Diencephalon (tissue), 1 donor: ENCODE data around the gene UBE2Q1. TPM values are rescaled to one million over a fixed set of nuclear protein-coding genes. Genes with fewer than 3 reads are reported as not detected.

Experiments
- total RNA-seq: library from RNA; depleted of rRNA; stranded (reverse); fragments of >200 nt; gene quantifications from one replicate; pipeline ENCODE4 v1.2.3, GENCODE V29; 2014

The UBE2Q1 gene
- total RNA-seq: 26.3 TPM

GRCh38 chr1:154557939-154558719, at the start of gene UBE2Q1:
UBE2Q1 (minus strand) TSS chr1:154558662; CDS start chr1:154558553, 109 bp downstream.

GRCh38 chr1:154607609-154608396, 49.3 kb upstream of the UBE2Q1 start, which contains the start of gene ADAR:
ADAR (minus strand) TSS chr1:154608186; CDS start chr1:154608006, 180 bp downstream.

GRCh38 chr1:154567386-154568156, 9.1 kb upstream of the UBE2Q1 start, which contains the start of gene CHRNB2:
CHRNB2 (plus strand) TSS chr1:154567778; CDS start chr1:154568045, 267 bp downstream.

GRCh38 chr1:154502066-154502743, 56.3 kb downstream of the UBE2Q1 start, which contains the start of the genes SHE and TDRD10:
SHE (minus strand) TSS chr1:154502412; CDS start chr1:154502026, 386 bp downstream.
TDRD10 (plus strand) TSS chr1:154502219; CDS start chr1:154506904, 4,685 bp downstream.

Other genes with a start within 250 kb of the UBE2Q1 start
- gene AQP10, start 237.6 kb downstream of the UBE2Q1 start, total RNA-seq: not detected
- gene ATP8B2, start 233.1 kb downstream of the UBE2Q1 start, total RNA-seq: 33.9 TPM
- gene IL6R, start 153.3 kb downstream of the UBE2Q1 start, total RNA-seq: 3.9 TPM
- gene TDRD10, start 56.4 kb downstream of the UBE2Q1 start, total RNA-seq: 0.46 TPM
- 2.5 TPM for gene SHE, start 56.2 kb downstream of the UBE2Q1 start, total RNA-seq
- 31.6 TPM for gene CHRNB2, start 9.1 kb upstream of the UBE2Q1 start, total RNA-seq
- gene ADAR, start 49.5 kb upstream of the UBE2Q1 start, total RNA-seq: 108 TPM